Endodermal cell (in vitro differentiated cells): ENCODE measurements around the gene STX18. TPM values are rescaled to one million over a fixed set of nuclear protein-coding genes. Genes with fewer than 3 reads are reported as not detected.

Source experiments
- DNase-seq: peaks from one replicate; pipeline ENCODE4 v3.0.0-alpha.2; 2017
- H3K27ac ChIP-seq: 2 replicates; pipeline ENCODE4 v1.5.1; 2013; ENCODE audit warnings: mild to moderate bottlenecking, low read depth, low read length, moderate library complexity
- H3K27me3 ChIP-seq: 2 replicates; pipeline ENCODE4 v1.6.1; 2013; ENCODE audit warnings: mild to moderate bottlenecking, low read length, moderate library complexity; ENCODE audit not compliant: insufficient read depth, control insufficient read depth, poor library complexity, severe bottlenecking
- H3K36me3 ChIP-seq: 2 replicates; pipeline ENCODE4 v1.7.0; 2013; ENCODE audit warnings: mild to moderate bottlenecking, low read length, moderate library complexity; ENCODE audit not compliant: control insufficient read depth, insufficient read depth
- H3K4me1 ChIP-seq: one replicate; pipeline ENCODE4 v1.7.0; 2013; ENCODE audit warnings: low read length; ENCODE audit not compliant: control insufficient read depth, insufficient read depth
- H3K4me3 ChIP-seq: 2 replicates; pipeline ENCODE4 v1.5.1; 2013; ENCODE audit warnings: mild to moderate bottlenecking, low read length, moderate library complexity
- H3K9ac ChIP-seq: 2 replicates; pipeline ENCODE4 v1.6.1; 2013; ENCODE audit warnings: mild to moderate bottlenecking, low read length, moderate library complexity; ENCODE audit not compliant: poor library complexity, severe bottlenecking; ENCODE audit errors: extremely low read depth
- H3K9me3 ChIP-seq: 2 replicates; pipeline ENCODE4 v1.6.1; 2013; ENCODE audit warnings: mild to moderate bottlenecking, low read length, moderate library complexity; ENCODE audit not compliant: control insufficient read depth
- H3K27ac Mint-ChIP-seq: 2 replicates; pipeline ENCODE4 v1.8.0; 2020; ENCODE audit warnings: mixed read lengths
- H3K27me3 Mint-ChIP-seq: 2 replicates; pipeline ENCODE4 v1.8.0; 2021; ENCODE audit warnings: mild to moderate bottlenecking, mixed read lengths; ENCODE audit not compliant: insufficient read depth
- H3K36me3 Mint-ChIP-seq: 2 replicates; pipeline ENCODE4 v1.8.0; 2020; ENCODE audit warnings: low read depth, mixed read lengths
- H3K4me1 Mint-ChIP-seq: 2 replicates; pipeline ENCODE4 v1.8.0; 2020; ENCODE audit warnings: mixed read lengths
- H3K4me3 Mint-ChIP-seq: 2 replicates; pipeline ENCODE4 v1.8.0; 2020; ENCODE audit warnings: mild to moderate bottlenecking, moderate library complexity, mixed read lengths
- H3K9me3 Mint-ChIP-seq: 2 replicates; pipeline ENCODE4 v1.8.0; 2020; ENCODE audit warnings: mild to moderate bottlenecking, mixed read lengths
- WGBS, 2 experiments: methylation state at CpG; one replicate each; pipeline versions ENCODE4 v1.1.5 to v1.1.7; 2013; ENCODE audit warnings: missing lambda C conversion rate in 2 of 2, mixed read lengths in 1 of 2; ENCODE audit not compliant: insufficient coverage in 1 of 2, insufficient read length in 1 of 2; 5-methylcytosine and 5-hydroxymethylcytosine counted together
- total RNA-seq, 2 donors: library from RNA; stranded (reverse); fragmentation: NEBNext Ultra II Directional in 1 of 2; extraction: Animal tissue kit (Norgen Biotek cat#: 25700) in 1 of 2; gene quantifications; 2 replicates in 1 of 2; 3 replicates in 1 of 2; pipeline ENCODE4 v1.2.1, GENCODE V29; 2021
- TF ChIP-seq, protein P1 (sequence below): fragments of 200-600 bp; sonication (generic); conservative IDR thresholded peaks from 2 replicates; pipeline ENCODE4 v1.5.0; 2021; ENCODE audit warnings: antibody characterized with exemption, mild to moderate bottlenecking

STX18 gene
- total RNA-seq, 2 donors from 2014 or later: 26.9 to 33.3 TPM

DNA sequence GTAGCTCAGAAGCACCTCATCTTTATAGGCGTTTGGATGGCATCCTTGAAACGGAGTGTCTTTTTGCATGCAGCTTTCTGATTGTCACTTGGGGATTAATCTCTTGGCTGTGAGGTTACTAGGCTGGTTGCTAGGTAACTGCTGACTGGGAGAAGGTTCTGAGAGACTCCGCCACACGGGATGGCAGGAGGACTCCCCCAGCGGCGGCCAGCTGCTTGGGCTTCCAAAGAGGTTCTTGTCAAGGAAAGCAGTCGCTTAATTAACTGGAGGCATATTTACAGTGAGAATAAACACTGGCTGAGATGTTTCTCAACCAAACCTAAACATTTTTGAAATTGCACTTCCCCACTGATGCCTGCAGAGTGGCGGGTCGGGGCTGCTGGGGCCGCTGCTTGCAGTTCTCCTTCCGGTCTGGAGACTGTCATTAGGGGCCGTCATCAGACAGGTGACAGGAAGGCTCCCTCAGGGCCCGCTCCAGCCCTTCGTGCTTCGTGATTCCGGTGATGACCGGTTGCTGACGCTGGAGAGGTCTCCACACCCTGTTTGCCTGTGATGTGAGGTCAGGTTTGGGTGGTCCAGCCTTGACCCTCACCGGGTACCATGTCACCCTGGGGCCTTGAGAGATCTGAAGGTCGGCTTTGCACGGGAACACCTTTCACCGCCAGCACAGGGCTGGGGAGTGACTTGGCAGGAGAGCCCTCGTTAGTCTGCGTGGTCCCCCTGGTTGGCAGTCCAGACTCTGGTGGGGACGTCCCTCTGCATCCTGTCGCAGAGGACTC, 145.8 kb downstream of the STX18 start:
- no peak overlapping the region for H3K4me3 Mint-ChIP-seq
- no peak overlapping the region for H3K4me3 ChIP-seq
- no peaks in the 10 kb centered on the region for H3K36me3 Mint-ChIP-seq

DNA sequence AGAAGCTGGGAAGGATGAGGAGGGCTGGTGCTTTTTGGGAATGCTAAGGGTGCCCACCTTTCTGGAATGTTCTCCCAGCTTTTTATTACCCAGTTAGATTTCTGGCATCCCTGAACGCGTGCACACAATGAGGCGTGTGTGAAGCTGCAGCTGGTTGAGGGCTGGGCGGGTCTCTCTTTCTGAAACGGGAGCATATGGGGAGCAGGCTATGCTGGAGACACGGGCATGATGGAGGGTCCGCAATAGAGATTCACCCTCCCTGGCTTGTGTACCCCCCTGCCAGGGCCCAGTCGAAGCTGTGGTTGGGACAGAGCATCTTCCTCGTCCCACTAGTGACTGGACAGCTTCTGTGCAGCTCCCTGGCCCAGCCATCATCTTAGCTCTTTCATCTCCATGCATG, 146.5 kb downstream of the STX18 start:
- Histone ChIP-seq H3K36me3 (no peaks in the 10 kb centered on the region), H3K27me3 (peaks cover 35% of the 10 kb centered on the region), H3K4me3 (no peak overlapping the region), H3K4me1 (no peaks in the 10 kb centered on the region), H3K9ac (no peak overlapping the region), H3K27ac (no peak overlapping the region), H3K9me3 (no peaks in the 10 kb centered on the region)
- Mint-ChIP-seq H3K4me1 (no peaks in the 10 kb centered on the region), H3K27ac (no peak overlapping the region), H3K4me3 (no peak overlapping the region), H3K27me3 (peaks cover 5% of the 10 kb centered on the region), H3K36me3 (no peaks in the 10 kb centered on the region), H3K9me3 (peaks cover 1% of the 10 kb centered on the region)
- WGBS, 2 experiments: 88 to 91% methylated on average over 5 to 9 of the region's 9 CpGs
- TF ChIP-seq, protein P1, sequence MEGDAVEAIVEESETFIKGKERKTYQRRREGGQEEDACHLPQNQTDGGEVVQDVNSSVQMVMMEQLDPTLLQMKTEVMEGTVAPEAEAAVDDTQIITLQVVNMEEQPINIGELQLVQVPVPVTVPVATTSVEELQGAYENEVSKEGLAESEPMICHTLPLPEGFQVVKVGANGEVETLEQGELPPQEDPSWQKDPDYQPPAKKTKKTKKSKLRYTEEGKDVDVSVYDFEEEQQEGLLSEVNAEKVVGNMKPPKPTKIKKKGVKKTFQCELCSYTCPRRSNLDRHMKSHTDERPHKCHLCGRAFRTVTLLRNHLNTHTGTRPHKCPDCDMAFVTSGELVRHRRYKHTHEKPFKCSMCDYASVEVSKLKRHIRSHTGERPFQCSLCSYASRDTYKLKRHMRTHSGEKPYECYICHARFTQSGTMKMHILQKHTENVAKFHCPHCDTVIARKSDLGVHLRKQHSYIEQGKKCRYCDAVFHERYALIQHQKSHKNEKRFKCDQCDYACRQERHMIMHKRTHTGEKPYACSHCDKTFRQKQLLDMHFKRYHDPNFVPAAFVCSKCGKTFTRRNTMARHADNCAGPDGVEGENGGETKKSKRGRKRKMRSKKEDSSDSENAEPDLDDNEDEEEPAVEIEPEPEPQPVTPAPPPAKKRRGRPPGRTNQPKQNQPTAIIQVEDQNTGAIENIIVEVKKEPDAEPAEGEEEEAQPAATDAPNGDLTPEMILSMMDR: no peak
- no peak for DNase-seq

More for the DNA sequence above, 145.8 kb downstream of the STX18 start:
- no peak overlapping the region for H3K9ac ChIP-seq
- no peaks in the 10 kb centered on the region for H3K36me3 ChIP-seq
- Mint-ChIP-seq H3K27me3 (peaks cover 3% of the 10 kb centered on the region), H3K4me1 (no peaks in the 10 kb centered on the region), H3K27ac (no peak overlapping the region), H3K9me3 (peaks cover 1% of the 10 kb centered on the region)
- H3K27me3 ChIP-seq: peaks cover 28% of the 10 kb centered on the region
- no peak overlapping the region for H3K27ac ChIP-seq
- peak; percentile 78 for DNase-seq
- TF ChIP-seq, protein P1: peak; percentile 40
- 52 to 74% methylated on average over 15 to 26 of the region's 26 CpGs for WGBS, 2 experiments
- H3K4me1 ChIP-seq: no peaks in the 10 kb centered on the region
- H3K9me3 ChIP-seq: no peaks in the 10 kb centered on the region

DNA sequence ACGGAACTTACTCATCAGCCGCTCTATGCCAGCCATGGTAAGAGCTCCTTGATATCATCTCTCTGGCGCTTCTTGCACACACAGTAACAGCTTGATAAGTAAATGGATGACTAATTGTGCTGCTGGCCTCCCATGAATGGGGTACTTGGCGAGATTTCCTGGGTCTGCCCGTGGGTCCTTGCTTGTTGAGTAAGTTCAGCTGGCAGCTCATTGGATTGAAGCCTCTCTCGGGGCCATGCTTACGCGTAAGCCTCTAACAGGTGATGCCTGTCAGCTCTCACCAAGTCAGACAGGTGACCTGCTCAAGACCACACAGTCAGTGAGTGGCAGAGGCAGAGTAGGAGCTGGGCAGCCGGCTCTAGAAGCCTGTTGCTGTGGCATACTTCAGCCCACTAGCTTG, 147.2 kb downstream of the STX18 start:
- Mint-ChIP-seq H3K27me3 (peaks cover 9% of the 10 kb centered on the region), H3K4me3 (no peak overlapping the region), H3K36me3 (no peaks in the 10 kb centered on the region), H3K27ac (no peak overlapping the region), H3K4me1 (no peaks in the 10 kb centered on the region), H3K9me3 (peaks cover 1% of the 10 kb centered on the region)
- Histone ChIP-seq H3K4me1 (no peaks in the 10 kb centered on the region), H3K9ac (no peak overlapping the region), H3K4me3 (no peak overlapping the region), H3K27me3 (peaks cover 42% of the 10 kb centered on the region), H3K27ac (no peak overlapping the region), H3K9me3 (no peaks in the 10 kb centered on the region), H3K36me3 (no peaks in the 10 kb centered on the region)
- TF ChIP-seq, protein P1: no peak
- peak; percentile 31 for DNase-seq
- WGBS, 2 experiments: 84 to 85% methylated on average over 9 of the region's 9 CpGs
